AG04449 (cell line): ENCODE results near the gene TFPI2.

Experiments used
- CTCF ChIA-PET: fragments of 350-600 bp; formaldehyde crosslinking; extraction: SDS; loops from one replicate; lab custom pipeline; 2021; ENCODE audit warnings: antibody characterized with exemption; lab: Yijun Ruan, JAX
- POLR2A ChIA-PET: fragments of 400-600, 350-600 bp; formaldehyde crosslinking; extraction: SDS; loops from one replicate; lab custom pipeline; 2020; ENCODE audit warnings: antibody characterized with exemption, inconsistent platforms; lab: Yijun Ruan, JAX
- DNase-seq: peaks from one replicate; pipeline ENCODE4 v3.0.0-alpha.2; 2010; ENCODE audit warnings: low read depth, low spot score
- H3K4me3 ChIP-seq: 2 replicates; pipeline ENCODE4 v1.5.1; 2011; ENCODE audit warnings: low read depth, mild to moderate bottlenecking, control low read depth, low read length
- CTCF ChIP-seq: IDR thresholded peaks from one replicate; pipeline ENCODE4 v1.5.1; 2011; ENCODE audit warnings: mild to moderate bottlenecking, moderate library complexity, low read length, control low read depth, inconsistent platforms; ENCODE audit not compliant: insufficient read depth; ENCODE audit errors: missing control alignments

TFPI2 gene

GRCh38 chr7:93862651-93863050, 27.9 kb downstream of the TFPI2 start:
- no peak overlapping the region for H3K4me3 ChIP-seq
- no peak for DNase-seq
- no peak for TF ChIP-seq CTCF
- CTCF ChIA-PET, result interaction anchor here (1.1 to 1.6 kb wide), 3 partner anchors 8 to 345 kb away, joined by 3 to 4 read pairs (median 3); no protein-coding TSS in a partner anchor
- POLR2A ChIA-PET, result no interaction called here

GRCh38 chr7:93861325-93861949, 29.1 kb downstream of the TFPI2 start:
- H3K4me3 ChIP-seq, result no peak overlapping the region
- DNase-seq, result no peak
- TF ChIP-seq CTCF, result no peak
- POLR2A ChIA-PET, result no interaction called here
- CTCF ChIA-PET, result interaction anchor here (1.1 kb wide), 1 partner anchor 226 kb away, joined by 3 read pairs; no protein-coding TSS in a partner anchor

- TF ChIP-seq CTCF, result no peak
- DNase-seq, result no peak
- H3K4me3 ChIP-seq, result no peak overlapping the region
- POLR2A ChIA-PET, result no interaction called here
- CTCF ChIA-PET, result no interaction called here
These were observed 30.3 kb downstream of the TFPI2 start for GRCh38 chr7:93860261-93860660.

- H3K4me3 ChIP-seq, result no peak overlapping the region
- DNase-seq, result no peak
- no peak for TF ChIP-seq CTCF
- ChIA-PET CTCF (no interaction called here), POLR2A (no interaction called here)
These were observed 31.7 kb downstream of the TFPI2 start for GRCh38 chr7:93858857-93859256.

- H3K4me3 ChIP-seq, result no peak overlapping the region
- no peak for TF ChIP-seq CTCF
- CTCF ChIA-PET, result interaction anchor here (0.8 kb wide), 1 partner anchor 47 kb away, joined by 3 read pairs; no protein-coding TSS in a partner anchor
- POLR2A ChIA-PET, result no interaction called here
- DNase-seq, result no peak
These were observed 34.2 kb downstream of the TFPI2 start for GRCh38 chr7:93856323-93856722.

- ChIA-PET POLR2A (no interaction called here), CTCF (no interaction called here)
- H3K4me3 ChIP-seq, result no peak overlapping the region
- TF ChIP-seq CTCF, result no peak
- DNase-seq, result no peak
These were observed 34.8 kb downstream of the TFPI2 start for GRCh38 chr7:93855797-93856196.
